HT1080 (cell line): Measurements from ENCODE around the gene MAGI1. TPM values are rescaled to one million over a fixed set of nuclear protein-coding genes. Genes with fewer than 3 reads are reported as not detected.
"Not testable (repeated sequence)": the region's sequence is repeated elsewhere in the genome, so short reads cannot be mapped to it uniquely, and the experiment has no call there.

Experiments
- DNase-seq: peaks from one replicate; pipeline ENCODE4 v3.0.0-alpha.2; 2015; ENCODE audit warnings: low read depth
- total RNA-seq: library from RNA; depleted of rRNA; stranded (reverse); fragments of >200 nt; shearing (Covaris generic); gene quantifications from 2 replicates; pipeline ENCODE4 v1.2.3, GENCODE V29; 2014

Gene MAGI1
- total RNA-seq, 1 experiment from 2014 or later: 15.2 TPM

GRCh38 chr3:65879372-65879771 lies 159.3 kb downstream of the MAGI1 start:
- DNase-seq: no peak

GRCh38 chr3:65878831-65879230 lies 159.9 kb downstream of the MAGI1 start:
- DNase-seq: no peak

- no peak for DNase-seq
Measured at GRCh38 chr3:65877160-65877559, 161.6 kb downstream of the MAGI1 start.

GRCh38 chr3:65876028-65876420 lies 162.7 kb downstream of the MAGI1 start:
- DNase-seq: no peak

- DNase-seq: no peak
Measured at GRCh38 chr3:65875393-65876027, 163.2 kb downstream of the MAGI1 start.

GRCh38 chr3:65873869-65874268 lies 164.8 kb downstream of the MAGI1 start:
- DNase-seq: no peak

GRCh38 chr3:65873028-65873427 lies 165.7 kb downstream of the MAGI1 start:
- no peak for DNase-seq

GRCh38 chr3:65871305-65872141 lies 167.2 kb downstream of the MAGI1 start:
- DNase-seq: no peak

GRCh38 chr3:65869798-65870197 lies 168.9 kb downstream of the MAGI1 start:
- DNase-seq: no peak

- DNase-seq: no peak
Measured at GRCh38 chr3:65867463-65868210, 171.1 kb downstream of the MAGI1 start.

GRCh38 chr3:65864357-65864904 lies 174.3 kb downstream of the MAGI1 start:
- DNase-seq: no peak

- DNase-seq: no peak
Measured at GRCh38 chr3:65861718-65862117, 177.0 kb downstream of the MAGI1 start.

GRCh38 chr3:65859612-65860011 lies 179.1 kb downstream of the MAGI1 start:
- DNase-seq: not testable (repeated sequence)

GRCh38 chr3:65858749-65859148 lies 180.0 kb downstream of the MAGI1 start:
- no peak for DNase-seq

GRCh38 chr3:65857327-65857726 lies 181.4 kb downstream of the MAGI1 start:
- no peak for DNase-seq

GRCh38 chr3:65856907-65857306 lies 181.8 kb downstream of the MAGI1 start:
- no peak for DNase-seq

- no peak for DNase-seq
Measured at GRCh38 chr3:65855370-65856100, 183.2 kb downstream of the MAGI1 start.

GRCh38 chr3:65854606-65855304 lies 184.0 kb downstream of the MAGI1 start:
- peak; percentile 47 for DNase-seq

- no peak for DNase-seq
Measured at GRCh38 chr3:65851827-65852226, 186.9 kb downstream of the MAGI1 start.

- DNase-seq: no peak
Measured at GRCh38 chr3:65850261-65850660, 188.5 kb downstream of the MAGI1 start.

GRCh38 chr3:65848024-65848423 lies 190.7 kb downstream of the MAGI1 start:
- DNase-seq: no peak
